Epidermal melanocyte (primary cell): Measurements from ENCODE around the gene TRIB2.

Experiments
- DNase-seq: peaks from one replicate; pipeline ENCODE4 v3.0.0; 2011; ENCODE audit warnings: low spot score; ENCODE audit not compliant: insufficient read length

The TRIB2 gene

GRCh38 chr2:12773586-12774394, 57.1 kb downstream of the TRIB2 start:
- no peak for DNase-seq

- DNase-seq = no peak
Measured at GRCh38 chr2:12774395-12774727, 57.6 kb downstream of the TRIB2 start.

GRCh38 chr2:12776521-12776961, 59.8 kb downstream of the TRIB2 start:
- DNase-seq = no peak

GRCh38 chr2:12778369-12778768, 61.6 kb downstream of the TRIB2 start:
- DNase-seq = no peak

- no peak for DNase-seq
Measured at GRCh38 chr2:12778811-12779579, 62.3 kb downstream of the TRIB2 start.

- DNase-seq = no peak
Measured at GRCh38 chr2:12781329-12781728, 64.6 kb downstream of the TRIB2 start.

- no peak for DNase-seq
Measured at GRCh38 chr2:12787891-12788801, 71.4 kb downstream of the TRIB2 start.

- DNase-seq = no peak
Measured at GRCh38 chr2:12791906-12792305, 75.2 kb downstream of the TRIB2 start.
